ENCODE results near the gene MT1G. TPM values are rescaled to one million over a fixed set of nuclear protein-coding genes. Genes with fewer than 3 reads are reported as not detected.

The MT1G gene
- polyA plus RNA-seq, 1 donor (not counting 4 experiments of a cell fraction or from before 2014, with no cell fraction given) = 9.8 TPM

GRCh38 chr16:56708525-56709442, 40.9 kb upstream of the MT1G start:
- H3K36me3 ChIP-seq (ENCODE audit: control insufficient read depth in 2 of 2, extremely low read depth in 1 of 2, insufficient read depth in 2 of 2, low read length in 2 of 2) = no peaks in the 10 kb centered on the region
- DNase-seq (ENCODE audit: low read depth, low spot score) (no peak), FAIRE-seq (no peak)
- no peaks in the 10 kb centered on the region for H3K9me1 ChIP-seq (ENCODE audit: control insufficient read depth, extremely low read depth, insufficient read depth, low read length)
- H3K9ac ChIP-seq (ENCODE audit: control insufficient read depth, extremely low read depth, insufficient read depth, low read length) = no peak overlapping the region
- H3K4me2 ChIP-seq (ENCODE audit: control insufficient read depth, extremely low read depth, insufficient read depth, low read depth, low read length) = peak overlapping the region; percentile 58
- TF ChIP-seq CTCF (optimal IDR thresholded peaks at IDR 0.05 in 1 of 3, IDR thresholded peaks at IDR 0.05 in 1 of 3, conservative IDR thresholded peaks at IDR 0.05 in 1 of 3; ENCODE audit: extremely low read depth in 1 of 3, insufficient read depth in 2 of 3, low read length in 3 of 3) (no peak), EZH2 (IDR thresholded peaks at IDR 0.05; ENCODE audit: low read length) (no peak)
- H3K4me1 ChIP-seq (ENCODE audit: control insufficient read depth, extremely low read depth, insufficient read depth, low read length) = peaks cover 10% of the 10 kb centered on the region
- peak overlapping the region; percentile 46 for H2AFZ ChIP-seq (ENCODE audit: control insufficient read depth, low read length)
- no peaks in the 10 kb centered on the region for H3K9me3 ChIP-seq (ENCODE audit: control insufficient read depth, low read depth, low read length)
- H3K4me3 ChIP-seq (ENCODE audit: control insufficient read depth in 2 of 3, extremely low read depth in 1 of 3, insufficient read depth in 2 of 3, low read depth in 1 of 3, low read length in 3 of 3) = no peak overlapping the region
- no peaks in the 10 kb centered on the region for H4K20me1 ChIP-seq (ENCODE audit: control insufficient read depth, extremely low read depth, insufficient read depth, low read length)
- H3K27ac ChIP-seq (ENCODE audit: control insufficient read depth, insufficient read depth, low read length) = no peak overlapping the region
- dilution Hi-C loops (cut with MboI; ENCODE audit: extremely low pct_ligation_motif_present, low sequenced_read_pairs) = no loop called here
- peaks cover 5% of the 10 kb centered on the region for H3K27me3 ChIP-seq (ENCODE audit: control insufficient read depth, extremely low read depth, insufficient read depth, low read length)
- H3K79me2 ChIP-seq (ENCODE audit: control insufficient read depth, insufficient read depth, low read length) = no peaks in the 10 kb centered on the region

GRCh38 chr16:56702836-56703235, 35.0 kb upstream of the MT1G start:
- Histone ChIP-seq H3K27ac (ENCODE audit: control insufficient read depth, insufficient read depth, low read length) (no peak overlapping the region), H3K79me2 (ENCODE audit: control insufficient read depth, insufficient read depth, low read length) (no peaks in the 10 kb centered on the region), H3K4me3 (ENCODE audit: control insufficient read depth in 2 of 3, extremely low read depth in 1 of 3, insufficient read depth in 2 of 3, low read depth in 1 of 3, low read length in 3 of 3) (no peak overlapping the region), H3K4me2 (ENCODE audit: control insufficient read depth, extremely low read depth, insufficient read depth, low read depth, low read length) (no peak overlapping the region), H3K36me3 (ENCODE audit: control insufficient read depth in 2 of 2, extremely low read depth in 1 of 2, insufficient read depth in 2 of 2, low read length in 2 of 2) (no peaks in the 10 kb centered on the region), H3K4me1 (ENCODE audit: control insufficient read depth, extremely low read depth, insufficient read depth, low read length) (no peaks in the 10 kb centered on the region), H3K9me1 (ENCODE audit: control insufficient read depth, extremely low read depth, insufficient read depth, low read length) (no peaks in the 10 kb centered on the region), H2AFZ (ENCODE audit: control insufficient read depth, low read length) (no peak overlapping the region), H3K9ac (ENCODE audit: control insufficient read depth, extremely low read depth, insufficient read depth, low read length) (no peak overlapping the region), H3K27me3 (ENCODE audit: control insufficient read depth, extremely low read depth, insufficient read depth, low read length) (no peaks in the 10 kb centered on the region), H4K20me1 (ENCODE audit: control insufficient read depth, extremely low read depth, insufficient read depth, low read length) (no peaks in the 10 kb centered on the region), H3K9me3 (ENCODE audit: control insufficient read depth, low read depth, low read length) (no peaks in the 10 kb centered on the region)
- dilution Hi-C loops (cut with MboI; ENCODE audit: extremely low pct_ligation_motif_present, low sequenced_read_pairs) = no loop called here
- DNase-seq (ENCODE audit: low read depth, low spot score) = no peak
- no peak for FAIRE-seq
- TF ChIP-seq EZH2 (IDR thresholded peaks at IDR 0.05; ENCODE audit: low read length) (no peak), CTCF (optimal IDR thresholded peaks at IDR 0.05 in 1 of 3, IDR thresholded peaks at IDR 0.05 in 1 of 3, conservative IDR thresholded peaks at IDR 0.05 in 1 of 3; ENCODE audit: extremely low read depth in 1 of 3, insufficient read depth in 2 of 3, low read length in 3 of 3) (no peak)
